GM19455 (cell line): Measurements from ENCODE around the gene PARD3B.

Experiments used
- ATAC-seq: cut with Tn5 transposase; IDR thresholded peaks from one replicate; pipeline ENCODE4 v1.9.1; 2021; ENCODE audit not compliant: unreplicated experiment

PARD3B gene

GRCh38 chr2:204744506-204744905, 199.2 kb downstream of the PARD3B start:
- no peak for ATAC-seq

DNA sequence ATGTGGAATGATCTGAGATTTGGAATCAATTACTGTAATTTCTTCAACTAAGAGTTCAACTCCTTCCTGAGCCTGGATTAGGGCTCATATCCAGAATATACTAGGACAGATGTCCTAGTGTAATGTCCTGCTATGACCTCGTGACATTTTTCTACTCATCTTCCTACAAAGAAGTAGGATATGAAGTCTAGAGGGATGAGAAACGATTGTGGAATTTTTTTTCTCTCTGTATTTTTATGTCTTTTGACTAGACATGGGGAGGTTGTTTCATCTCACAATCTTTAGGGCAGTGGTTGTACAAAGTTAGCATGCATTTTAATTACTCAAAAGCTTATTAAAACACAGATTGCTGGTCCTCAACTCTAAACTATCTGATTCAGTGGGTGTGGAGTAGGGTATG, 203.0 kb downstream of the PARD3B start:
- ATAC-seq, result no peak

GRCh38 chr2:204749319-204749718, 204.0 kb downstream of the PARD3B start:
- no peak for ATAC-seq

- ATAC-seq, result no peak
Measured at GRCh38 chr2:204750389-204750788, 205.1 kb downstream of the PARD3B start.

GRCh38 chr2:204751472-204751871, 206.2 kb downstream of the PARD3B start:
- no peak for ATAC-seq

- no peak for ATAC-seq
Measured at GRCh38 chr2:204753841-204754240, 208.6 kb downstream of the PARD3B start.

DNA sequence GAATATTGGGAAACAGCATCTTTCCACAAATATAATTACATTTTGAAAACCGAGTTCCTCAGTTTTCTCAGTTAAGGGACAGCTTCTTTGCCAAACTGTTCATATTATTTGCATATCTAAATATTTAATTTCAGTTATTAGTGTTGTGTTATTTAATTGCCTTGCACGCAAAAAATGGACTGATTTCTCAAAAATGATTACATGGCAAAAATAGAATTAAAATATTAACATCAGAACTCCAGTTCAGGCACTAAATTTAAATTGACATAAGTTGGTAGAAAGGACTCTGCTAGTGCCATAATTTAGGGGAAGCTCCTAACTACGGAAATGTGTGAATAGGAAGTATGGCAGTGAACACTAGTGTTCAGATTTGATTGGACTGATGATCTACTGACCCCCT, 209.6 kb downstream of the PARD3B start:
- no peak for ATAC-seq

GRCh38 chr2:204763974-204764703, 218.9 kb downstream of the PARD3B start:
- no peak for ATAC-seq

DNA sequence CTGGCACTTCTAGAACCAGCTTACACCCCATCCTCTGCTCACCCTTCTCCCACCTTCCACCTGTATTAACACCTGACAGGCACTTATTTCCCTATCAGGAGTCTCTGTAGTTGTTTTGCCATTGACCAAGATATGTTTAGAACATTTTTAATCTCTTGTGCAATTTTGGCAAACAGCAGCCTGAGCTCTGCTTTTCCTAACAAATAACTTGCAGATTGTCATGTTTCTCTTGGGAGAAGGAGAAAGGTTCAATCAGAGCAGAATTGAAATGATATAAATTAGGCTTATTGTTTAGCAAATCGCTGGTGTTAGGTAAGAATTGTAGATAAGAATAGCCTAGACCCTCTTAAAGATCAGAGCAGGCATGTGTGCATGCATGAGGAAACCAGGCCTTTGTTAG, 225.5 kb downstream of the PARD3B start:
- no peak for ATAC-seq

DNA sequence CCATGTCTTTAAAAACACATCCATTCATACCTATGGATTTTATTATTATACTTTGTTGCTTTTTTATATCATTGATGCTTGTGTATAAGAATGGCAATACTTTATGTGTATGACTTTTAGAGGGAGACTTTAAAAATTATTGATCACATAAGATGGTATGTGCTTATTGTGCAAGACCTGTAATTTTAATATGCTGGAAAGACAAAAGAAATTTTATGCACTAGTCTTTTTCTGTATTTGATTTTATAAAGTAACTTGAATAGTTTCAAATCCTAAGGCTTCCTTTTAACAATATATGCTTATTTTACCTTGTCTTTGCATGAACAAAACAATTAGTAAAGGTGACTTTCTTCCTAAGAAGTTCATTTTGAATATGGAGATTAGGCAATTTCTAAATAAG, 226.4 kb downstream of the PARD3B start:
- ATAC-seq, result no peak

- no peak for ATAC-seq
Measured at GRCh38 chr2:204772546-204772945, 227.3 kb downstream of the PARD3B start.

DNA sequence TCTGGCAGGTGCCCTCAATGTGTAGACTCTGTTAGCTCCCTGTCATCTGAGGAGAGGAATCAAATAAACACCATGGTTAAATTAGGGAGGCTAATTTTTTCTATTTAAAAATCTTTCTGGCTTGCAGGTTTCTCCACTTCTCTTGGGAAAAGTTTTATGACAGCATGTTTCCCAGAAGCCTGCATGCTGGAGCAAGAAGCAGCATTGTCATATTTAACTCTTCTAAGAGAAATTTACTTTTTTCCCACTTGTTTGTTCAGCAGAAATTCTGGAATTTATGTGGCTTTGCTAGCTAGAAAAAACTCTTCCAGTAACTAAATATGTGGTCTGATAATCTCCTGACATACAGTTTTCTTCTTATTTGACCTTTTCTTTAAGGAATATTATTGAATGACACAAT, 230.5 kb downstream of the PARD3B start:
- no peak for ATAC-seq

GRCh38 chr2:204776781-204777559, 231.7 kb downstream of the PARD3B start:
- ATAC-seq, result no peak

GRCh38 chr2:204779771-204780170, 234.5 kb downstream of the PARD3B start:
- no peak for ATAC-seq

GRCh38 chr2:204781941-204782340, 236.7 kb downstream of the PARD3B start:
- ATAC-seq, result no peak

DNA sequence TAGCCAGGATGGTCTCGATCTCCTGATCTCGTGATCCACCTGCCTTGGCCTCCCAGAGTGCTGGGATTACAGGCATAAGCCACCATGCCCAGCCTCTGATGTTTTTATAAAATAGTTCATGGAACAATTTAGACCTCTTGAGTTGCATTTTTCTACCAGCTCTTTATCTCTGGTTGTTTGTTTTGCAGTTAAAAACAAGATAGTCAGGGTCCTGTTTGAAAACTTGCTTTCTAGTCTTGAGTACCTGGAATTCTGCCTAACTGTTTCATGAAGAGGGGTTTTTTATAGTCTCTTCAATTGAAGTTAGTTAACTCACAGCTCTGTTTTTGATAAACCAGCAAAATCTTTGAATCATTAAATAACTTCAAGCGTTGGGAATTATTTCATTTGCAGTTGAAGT, 244.8 kb downstream of the PARD3B start:
- no peak for ATAC-seq

GRCh38 chr2:204791230-204791629, 246.0 kb downstream of the PARD3B start:
- no peak for ATAC-seq

DNA sequence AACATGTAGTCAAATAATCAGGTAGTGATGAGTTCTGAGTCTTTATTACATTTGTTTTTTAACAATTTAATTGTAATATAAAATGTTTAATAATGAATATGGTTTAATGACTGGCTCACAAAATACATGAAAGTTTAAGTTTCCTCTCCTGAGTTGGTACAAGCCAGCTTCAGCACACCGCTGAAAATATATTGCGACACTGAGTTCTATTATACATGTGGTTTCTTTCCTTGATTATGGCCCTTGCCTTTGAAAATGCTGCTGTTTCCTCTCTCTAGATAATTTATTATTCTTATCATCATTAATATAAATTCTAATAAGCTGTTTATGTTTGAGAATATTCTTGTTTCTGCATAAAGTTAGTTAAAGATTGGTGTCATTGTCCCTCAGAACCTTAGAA, 249.3 kb downstream of the PARD3B start:
- ATAC-seq, result no peak

DNA sequence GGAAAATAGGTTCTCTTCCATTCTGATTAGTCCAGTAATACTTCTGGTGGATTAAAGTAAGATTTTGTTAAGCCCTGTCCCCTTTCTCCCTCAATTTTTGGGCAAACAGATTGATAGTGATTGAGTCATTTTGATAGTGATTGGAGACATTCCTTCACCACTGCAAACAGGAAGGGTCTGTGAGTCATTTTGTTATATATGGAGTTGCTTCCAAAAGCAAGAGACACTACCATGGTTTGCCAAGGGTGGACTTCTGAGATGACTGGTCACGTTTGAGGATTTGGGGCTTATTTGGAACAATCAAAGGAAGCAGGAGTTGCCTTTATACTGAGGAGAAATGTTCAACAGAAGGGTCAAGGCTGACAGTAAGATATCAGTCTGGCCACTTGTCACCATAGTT, 249.9 kb downstream of the PARD3B start:
- no peak for ATAC-seq

DNA sequence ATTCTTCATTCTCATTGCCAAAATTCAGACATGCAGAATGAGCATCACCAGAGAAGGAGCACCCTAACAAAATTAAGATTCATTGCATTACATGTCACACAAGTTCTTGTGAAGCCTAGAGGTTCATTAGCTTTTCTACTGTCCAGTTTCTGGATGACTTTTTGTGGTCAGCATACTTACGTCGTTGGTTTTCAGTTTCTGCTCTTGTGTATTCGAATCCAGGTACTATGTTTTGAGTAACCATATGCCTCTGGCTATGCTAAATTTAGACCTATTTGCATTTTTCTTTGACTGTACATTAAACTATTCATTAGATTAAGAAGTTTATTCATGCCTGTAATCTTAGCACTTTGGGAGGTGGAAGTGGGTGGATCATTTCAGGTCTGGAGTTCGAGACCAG, 251.3 kb downstream of the PARD3B start:
- peak; percentile 67 for ATAC-seq

- ATAC-seq, result no peak
Measured at GRCh38 chr2:204799791-204800190, 254.5 kb downstream of the PARD3B start.

DNA sequence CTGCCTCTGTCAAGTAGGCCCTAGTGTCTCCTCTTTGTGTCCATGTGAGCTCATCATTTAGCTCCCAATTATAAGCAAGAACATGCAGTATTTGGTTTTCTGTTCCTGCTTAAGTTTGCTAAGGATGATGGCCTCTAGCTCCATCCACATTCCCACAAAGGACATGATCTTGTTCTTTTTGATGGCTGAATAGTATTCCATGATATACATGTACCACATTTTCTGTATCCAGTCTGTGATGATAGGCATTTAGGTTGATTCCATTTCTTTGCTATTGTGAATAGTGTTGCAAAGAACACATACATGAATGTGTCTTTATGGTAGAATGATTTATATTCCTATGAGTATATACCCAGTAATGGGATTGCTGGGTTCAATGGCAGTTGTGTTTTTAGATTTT, 263.2 kb downstream of the PARD3B start:
- no peak for ATAC-seq
